ENCODE measurements around the gene OR51D1.

Gene OR51D1

GRCh38 chr11:4641501-4641900, 4.2 kb downstream of the OR51D1 start:
- no peak for DNase-seq
- no peak overlapping the region for H2AFZ ChIP-seq (ENCODE audit: low read depth, low read length)
- no peak overlapping the region for H3K9ac ChIP-seq (ENCODE audit: low read length)
- no peak overlapping the region for H2BK15ac ChIP-seq (ENCODE audit: low read depth, poor library complexity, severe bottlenecking)
- H3K27me3 ChIP-seq (ENCODE audit: control insufficient read depth in 1 of 2, insufficient read depth in 1 of 2, low read length in 2 of 2): peaks cover 5 to 23% of the 10 kb centered on the region in 2 experiments
- no peak overlapping the region for H3K27ac ChIP-seq (ENCODE audit: low read length, poor library complexity, severe bottlenecking)
- no peak overlapping the region for H3K18ac ChIP-seq (ENCODE audit: low read depth in 1 of 2, low read length in 2 of 2)
- H3K4me1 ChIP-seq (ENCODE audit: control insufficient read depth, insufficient read depth, low read depth, low read length): peaks cover 4% of the 10 kb centered on the region
- no peaks in the 10 kb centered on the region for H3K9me3 ChIP-seq (ENCODE audit: control insufficient read depth, low read length)
- no peak overlapping the region for H2AK5ac ChIP-seq (ENCODE audit: low read length, severe bottlenecking)
- no peak overlapping the region for H2BK120ac ChIP-seq (ENCODE audit: low read depth, low read length)
- H3K79me1 ChIP-seq (replicated peaks; ENCODE audit: low read length, poor library complexity, severe bottlenecking): no peaks in the 10 kb centered on the region
- H3K4me2 ChIP-seq (ENCODE audit: low read length, poor library complexity, severe bottlenecking): no peak overlapping the region
- H2BK5ac ChIP-seq (ENCODE audit: low read depth, low read length, poor library complexity, severe bottlenecking): no peak overlapping the region
- no peaks in the 10 kb centered on the region for H3K36me3 ChIP-seq (ENCODE audit: control insufficient read depth in 1 of 2, insufficient read depth in 2 of 2, low read depth in 1 of 2, low read length in 2 of 2)
- H3K4ac ChIP-seq (ENCODE audit: low read depth in 1 of 2, low read length in 2 of 2): no peak overlapping the region
- no peak overlapping the region for H3K14ac ChIP-seq (ENCODE audit: low read length in 2 of 2)
- no peak overlapping the region for H4K91ac ChIP-seq (ENCODE audit: low read length)
- no peak overlapping the region for H4K8ac ChIP-seq (ENCODE audit: low read length)
- no peak overlapping the region for H2BK12ac ChIP-seq (ENCODE audit: low read length in 2 of 2)
- 83% methylated on average over 7 of the region's 7 CpGs for WGBS
- H3K4me3 ChIP-seq (ENCODE audit: insufficient read depth in 1 of 2, low read depth in 1 of 2, low read length in 2 of 2): no peak overlapping the region
- no peak overlapping the region for H3K23ac ChIP-seq (ENCODE audit: low read length in 2 of 2)

- Histone ChIP-seq H4K8ac (ENCODE audit: low read length) (no peak overlapping the region), H3K9ac (ENCODE audit: low read length) (no peak overlapping the region), H3K4me3 (ENCODE audit: insufficient read depth in 1 of 2, low read depth in 1 of 2, low read length in 2 of 2) (no peak overlapping the region), H2BK12ac (ENCODE audit: low read length in 2 of 2) (no peak overlapping the region), H3K27ac (ENCODE audit: low read length, poor library complexity, severe bottlenecking) (no peak overlapping the region), H3K4me2 (ENCODE audit: low read length, poor library complexity, severe bottlenecking) (no peak overlapping the region), H2AFZ (ENCODE audit: low read depth, low read length) (no peak overlapping the region), H3K4ac (ENCODE audit: low read depth in 1 of 2, low read length in 2 of 2) (no peak overlapping the region), H3K18ac (ENCODE audit: low read depth in 1 of 2, low read length in 2 of 2) (no peak overlapping the region), H2AK5ac (ENCODE audit: low read length, severe bottlenecking) (no peak overlapping the region), H3K27me3 (ENCODE audit: control insufficient read depth in 1 of 2, insufficient read depth in 1 of 2, low read length in 2 of 2) (peaks cover 5 to 22% of the 10 kb centered on the region in 2 experiments), H2BK5ac (ENCODE audit: low read depth, low read length, poor library complexity, severe bottlenecking) (no peak overlapping the region), H3K79me1 (replicated peaks; ENCODE audit: low read length, poor library complexity, severe bottlenecking) (no peaks in the 10 kb centered on the region), H3K9me3 (ENCODE audit: control insufficient read depth, low read length) (no peaks in the 10 kb centered on the region), H2BK120ac (ENCODE audit: low read depth, low read length) (no peak overlapping the region), H2BK15ac (ENCODE audit: low read depth, poor library complexity, severe bottlenecking) (no peak overlapping the region), H3K36me3 (ENCODE audit: control insufficient read depth in 1 of 2, insufficient read depth in 2 of 2, low read depth in 1 of 2, low read length in 2 of 2) (no peaks in the 10 kb centered on the region), H3K14ac (ENCODE audit: low read length in 2 of 2) (no peak overlapping the region), H3K4me1 (ENCODE audit: control insufficient read depth, insufficient read depth, low read depth, low read length) (peaks cover 3% of the 10 kb centered on the region), H3K23ac (ENCODE audit: low read length in 2 of 2) (no peak overlapping the region), H4K91ac (ENCODE audit: low read length) (no peak overlapping the region)
- no peak for DNase-seq
- 78% methylated on average over 7 of the region's 7 CpGs for WGBS
These were observed 4.8 kb downstream of the OR51D1 start for GRCh38 chr11:4642043-4642442.

DNA sequence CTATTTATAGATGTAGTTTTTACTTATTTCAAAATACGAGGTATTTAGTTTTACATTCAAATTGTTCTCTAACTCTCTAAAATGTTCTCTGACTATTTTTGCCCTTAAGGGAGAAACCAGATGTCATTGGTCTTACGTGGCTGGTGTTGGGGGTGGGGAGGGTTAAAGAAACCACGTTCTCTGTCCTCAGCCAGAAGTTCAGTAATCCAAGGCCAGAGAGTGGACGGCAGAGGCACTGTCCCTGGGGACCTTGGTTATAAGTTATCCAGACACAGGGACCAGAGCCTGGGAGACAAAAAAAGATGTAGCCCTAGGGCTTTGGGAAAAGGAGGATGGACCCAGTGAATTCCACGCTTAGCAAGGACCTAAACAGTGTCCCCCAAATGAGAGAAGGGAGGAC, 5.8 kb downstream of the OR51D1 start:
- Histone ChIP-seq H2AK5ac (ENCODE audit: low read length, severe bottlenecking) (no peak overlapping the region), H4K91ac (ENCODE audit: low read length) (no peak overlapping the region), H2BK15ac (ENCODE audit: low read depth, poor library complexity, severe bottlenecking) (no peak overlapping the region), H3K9ac (ENCODE audit: low read length) (no peak overlapping the region), H3K4me1 (ENCODE audit: control insufficient read depth, insufficient read depth, low read depth, low read length) (no peaks in the 10 kb centered on the region), H4K8ac (ENCODE audit: low read length) (no peak overlapping the region), H3K4ac (ENCODE audit: low read depth in 1 of 2, low read length in 2 of 2) (no peak overlapping the region), H3K79me1 (replicated peaks; ENCODE audit: low read length, poor library complexity, severe bottlenecking) (no peaks in the 10 kb centered on the region), H3K27ac (ENCODE audit: low read length, poor library complexity, severe bottlenecking) (no peak overlapping the region), H3K27me3 (ENCODE audit: control insufficient read depth in 1 of 2, insufficient read depth in 1 of 2, low read length in 2 of 2) (peaks cover 4 to 12% of the 10 kb centered on the region in 2 experiments), H3K36me3 (ENCODE audit: control insufficient read depth in 1 of 2, insufficient read depth in 2 of 2, low read depth in 1 of 2, low read length in 2 of 2) (no peaks in the 10 kb centered on the region), H3K4me3 (ENCODE audit: insufficient read depth in 1 of 2, low read depth in 1 of 2, low read length in 2 of 2) (no peak overlapping the region), H2AFZ (ENCODE audit: low read depth, low read length) (no peak overlapping the region), H2BK120ac (ENCODE audit: low read depth, low read length) (no peak overlapping the region), H3K23ac (ENCODE audit: low read length in 2 of 2) (no peak overlapping the region), H2BK5ac (ENCODE audit: low read depth, low read length, poor library complexity, severe bottlenecking) (no peak overlapping the region), H3K18ac (ENCODE audit: low read depth in 1 of 2, low read length in 2 of 2) (no peak overlapping the region), H3K4me2 (ENCODE audit: low read length, poor library complexity, severe bottlenecking) (no peak overlapping the region), H3K9me3 (ENCODE audit: control insufficient read depth, low read length) (no peaks in the 10 kb centered on the region), H2BK12ac (ENCODE audit: low read length in 2 of 2) (no peak overlapping the region), H3K14ac (ENCODE audit: low read length in 2 of 2) (no peak overlapping the region)
- WGBS: 34% methylated on average over 4 of the region's 5 CpGs
- DNase-seq: no peak

DNA sequence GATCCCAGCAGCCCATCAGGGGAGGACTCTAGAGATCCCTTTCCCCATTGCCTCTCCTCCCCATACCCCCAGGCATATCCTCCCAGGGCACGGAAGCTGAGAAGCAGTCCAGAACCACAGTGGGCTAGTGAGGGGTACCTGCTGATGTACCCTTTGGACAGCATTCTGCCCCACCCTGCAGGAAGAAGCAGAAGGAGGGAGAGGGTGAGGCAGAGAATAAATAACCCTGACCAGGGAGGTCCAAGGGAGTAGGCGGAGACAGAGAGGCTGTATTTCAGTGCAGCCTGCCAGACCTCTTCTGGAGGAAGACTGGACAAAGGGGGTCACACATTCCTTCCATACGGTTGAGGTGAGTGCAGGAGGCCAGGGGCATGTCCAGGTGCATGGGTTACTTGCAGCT, 6.4 kb downstream of the OR51D1 start, which contains the start of gene OR51E1:
Gene OR51E1, plus strand, starts transcription at position 301 of the 400 bp plus-strand sequence. CDS start 8,545 bp downstream, outside the sequence.
- Histone ChIP-seq H3K79me1 (replicated peaks; ENCODE audit: low read length, poor library complexity, severe bottlenecking) (no peaks in the 10 kb centered on the region), H3K4me3 (ENCODE audit: insufficient read depth in 1 of 2, low read depth in 1 of 2, low read length in 2 of 2) (no peak within 1 kb of the TSS), H3K23ac (ENCODE audit: low read length in 2 of 2) (no peak within 1 kb of the TSS), H3K4me1 (ENCODE audit: control insufficient read depth, insufficient read depth, low read depth, low read length) (no peaks in the 10 kb centered on the region), H3K9ac (ENCODE audit: low read length) (no peak within 1 kb of the TSS), H3K14ac (ENCODE audit: low read length in 2 of 2) (no peak within 1 kb of the TSS), H2BK120ac (ENCODE audit: low read depth, low read length) (no peak within 1 kb of the TSS), H3K18ac (ENCODE audit: low read depth in 1 of 2, low read length in 2 of 2) (no peak within 1 kb of the TSS), H3K4ac (ENCODE audit: low read depth in 1 of 2, low read length in 2 of 2) (no peak within 1 kb of the TSS), H4K91ac (ENCODE audit: low read length) (no peak within 1 kb of the TSS), H2AK5ac (ENCODE audit: low read length, severe bottlenecking) (no peak within 1 kb of the TSS), H2BK5ac (ENCODE audit: low read depth, low read length, poor library complexity, severe bottlenecking) (no peak within 1 kb of the TSS), H3K36me3 (ENCODE audit: control insufficient read depth in 1 of 2, insufficient read depth in 2 of 2, low read depth in 1 of 2, low read length in 2 of 2) (no peaks in the 10 kb centered on the region), H4K8ac (ENCODE audit: low read length) (no peak within 1 kb of the TSS), H2BK15ac (ENCODE audit: low read depth, poor library complexity, severe bottlenecking) (no peak within 1 kb of the TSS), H3K27ac (ENCODE audit: low read length, poor library complexity, severe bottlenecking) (no peak within 1 kb of the TSS), H3K4me2 (ENCODE audit: low read length, poor library complexity, severe bottlenecking) (no peak within 1 kb of the TSS), H3K27me3 (ENCODE audit: control insufficient read depth in 1 of 2, insufficient read depth in 1 of 2, low read length in 2 of 2) (peaks cover 0 to 7% of the 10 kb centered on the region in 2 experiments), H2AFZ (ENCODE audit: low read depth, low read length) (no peak within 1 kb of the TSS), H3K9me3 (ENCODE audit: control insufficient read depth, low read length) (no peaks in the 10 kb centered on the region), H2BK12ac (ENCODE audit: low read length in 2 of 2) (no peak within 1 kb of the TSS)
- 76% methylated on average over 2 of the region's 3 CpGs for WGBS
- DNase-seq: no peak

All from mesenchymal stem cell (in vitro differentiated cells and primary cell).